Measurements from ENCODE around the gene ZNF783. TPM values are rescaled to one million over a fixed set of nuclear protein-coding genes. Genes with fewer than 3 reads are reported as not detected.

Gene ZNF783
- total and polyA plus RNA-seq, 8 donors = 11.5 to 21.9 (median 16.2) TPM

DNA sequence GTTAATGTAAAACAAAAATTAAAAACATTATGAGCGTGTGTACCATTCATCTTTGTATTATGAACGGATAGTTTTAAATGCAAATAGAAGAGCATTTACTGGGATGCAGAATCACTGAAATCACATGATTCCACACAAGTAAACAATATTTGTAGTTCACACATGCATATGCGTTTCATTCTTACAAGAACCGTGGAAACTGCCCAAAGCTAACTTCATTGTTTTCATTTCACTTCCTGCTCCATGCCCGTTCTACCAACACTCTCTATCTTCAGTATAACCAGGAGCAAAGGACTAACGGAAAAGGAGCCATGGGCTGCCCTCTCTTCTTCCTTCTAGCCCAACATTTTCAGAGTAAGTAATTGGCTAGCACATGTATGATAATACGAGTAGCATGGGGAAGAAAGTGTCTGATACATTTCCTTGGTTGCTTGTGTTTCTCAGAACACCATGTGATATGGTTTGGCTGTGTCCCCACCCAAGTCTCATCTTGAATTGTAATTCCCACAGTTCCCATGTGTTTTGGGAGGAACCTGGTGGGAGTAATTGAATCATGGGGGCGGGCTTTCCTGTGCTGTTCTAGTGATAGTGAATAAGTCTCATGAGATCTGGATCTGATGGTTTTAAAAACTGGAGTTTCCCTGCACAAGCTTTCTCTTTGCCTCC lies 38.8 kb downstream of the ZNF783 start:
- ATAC-seq = no peak
- H3K9me3 ChIP-seq = no peaks in the 10 kb centered on the region
- intact Hi-C loops (cut with DNase I) = no loop called here

DNA sequence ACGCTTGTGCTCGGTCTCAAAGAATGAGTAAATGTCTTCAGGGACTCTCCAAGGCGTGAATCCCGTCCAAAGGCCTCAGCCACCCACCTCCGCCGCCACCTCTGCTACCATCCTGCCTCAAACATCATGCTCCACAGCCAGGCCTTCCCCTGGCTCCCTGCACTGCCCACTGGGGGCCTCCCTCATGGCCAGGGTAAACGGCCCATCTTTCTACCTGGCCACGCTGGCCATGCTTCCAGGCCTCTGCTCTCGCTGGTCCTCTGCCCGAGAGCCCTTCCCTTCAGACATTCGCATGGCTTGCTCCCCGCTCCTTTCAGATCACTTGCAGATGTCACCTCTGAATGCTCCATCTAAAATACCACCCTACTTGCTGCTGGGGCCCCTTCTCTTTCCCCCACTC lies 40.2 kb downstream of the ZNF783 start:
- ATAC-seq (no peak), DNase-seq (no peak)
- TF ChIP-seq, protein P1, sequence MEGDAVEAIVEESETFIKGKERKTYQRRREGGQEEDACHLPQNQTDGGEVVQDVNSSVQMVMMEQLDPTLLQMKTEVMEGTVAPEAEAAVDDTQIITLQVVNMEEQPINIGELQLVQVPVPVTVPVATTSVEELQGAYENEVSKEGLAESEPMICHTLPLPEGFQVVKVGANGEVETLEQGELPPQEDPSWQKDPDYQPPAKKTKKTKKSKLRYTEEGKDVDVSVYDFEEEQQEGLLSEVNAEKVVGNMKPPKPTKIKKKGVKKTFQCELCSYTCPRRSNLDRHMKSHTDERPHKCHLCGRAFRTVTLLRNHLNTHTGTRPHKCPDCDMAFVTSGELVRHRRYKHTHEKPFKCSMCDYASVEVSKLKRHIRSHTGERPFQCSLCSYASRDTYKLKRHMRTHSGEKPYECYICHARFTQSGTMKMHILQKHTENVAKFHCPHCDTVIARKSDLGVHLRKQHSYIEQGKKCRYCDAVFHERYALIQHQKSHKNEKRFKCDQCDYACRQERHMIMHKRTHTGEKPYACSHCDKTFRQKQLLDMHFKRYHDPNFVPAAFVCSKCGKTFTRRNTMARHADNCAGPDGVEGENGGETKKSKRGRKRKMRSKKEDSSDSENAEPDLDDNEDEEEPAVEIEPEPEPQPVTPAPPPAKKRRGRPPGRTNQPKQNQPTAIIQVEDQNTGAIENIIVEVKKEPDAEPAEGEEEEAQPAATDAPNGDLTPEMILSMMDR (IDR thresholded peaks at IDR 0.05) = no peak
- intact Hi-C loops (cut with DNase I) = no loop called here
- no peaks in the 10 kb centered on the region for H3K4me1 ChIP-seq
- H3K27me3 ChIP-seq = no peaks in the 10 kb centered on the region
- H3K9me3 ChIP-seq = no peaks in the 10 kb centered on the region
- H3K36me3 ChIP-seq = no peaks in the 10 kb centered on the region
- H3K27ac ChIP-seq = no peak overlapping the region
- H3K4me3 ChIP-seq = no peak overlapping the region

More for the DNA sequence above, 38.8 kb downstream of the ZNF783 start:
- TF ChIP-seq, protein P1 (IDR thresholded peaks at IDR 0.05) = no peak
- Histone ChIP-seq H3K4me1 (no peaks in the 10 kb centered on the region), H3K27me3 (no peaks in the 10 kb centered on the region), H3K36me3 (no peaks in the 10 kb centered on the region), H3K27ac (no peak overlapping the region), H3K4me3 (no peak overlapping the region)
- DNase-seq = no peak

DNA sequence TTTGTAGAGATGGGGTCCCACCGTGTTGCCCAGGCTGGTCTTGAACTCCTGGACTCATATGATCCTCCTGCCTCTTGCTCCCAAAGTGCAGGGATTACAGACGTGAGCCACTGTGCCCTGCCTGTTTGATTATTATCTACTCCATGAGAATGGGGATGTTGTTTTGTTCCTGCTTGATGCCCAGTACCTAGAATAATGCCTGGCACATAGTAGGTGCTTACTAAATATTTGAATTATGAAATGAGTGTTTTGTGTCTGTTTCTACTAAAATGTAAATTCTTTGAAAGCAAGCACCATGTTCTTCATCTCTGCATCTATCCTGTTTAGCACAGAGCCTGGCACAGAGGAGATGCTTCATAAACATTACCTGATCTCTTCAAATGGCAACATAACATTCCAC lies 40.9 kb downstream of the ZNF783 start:
- intact Hi-C loops (cut with DNase I) = no loop called here
- DNase-seq (no peak), ATAC-seq (no peak)
- Histone ChIP-seq H3K27me3 (no peaks in the 10 kb centered on the region), H3K4me3 (no peak overlapping the region), H3K27ac (no peak overlapping the region), H3K36me3 (no peaks in the 10 kb centered on the region), H3K9me3 (no peaks in the 10 kb centered on the region), H3K4me1 (no peaks in the 10 kb centered on the region)
- TF ChIP-seq, protein P1 (IDR thresholded peaks at IDR 0.05) = no peak

DNA sequence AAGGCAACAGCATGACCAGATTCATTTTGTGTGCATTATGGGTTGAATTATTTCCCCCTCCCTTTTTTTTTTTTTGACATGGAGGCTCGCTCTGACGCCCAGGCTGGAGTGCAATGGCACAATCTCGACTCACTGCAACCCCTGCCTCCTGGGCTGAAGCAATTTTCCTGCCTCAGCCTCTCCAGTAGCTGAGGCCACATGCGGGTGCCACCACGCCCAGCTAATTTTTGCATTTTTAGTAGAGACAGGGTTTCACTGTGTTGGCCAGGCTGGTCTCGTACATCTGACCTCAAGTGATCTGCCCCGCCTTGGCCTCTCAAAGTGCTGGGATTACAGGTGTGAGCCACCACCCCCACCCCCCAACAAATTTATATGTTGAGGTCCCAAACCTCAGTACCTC lies 42.0 kb downstream of the ZNF783 start:
- Histone ChIP-seq H3K9me3 (no peaks in the 10 kb centered on the region), H3K4me3 (no peak overlapping the region), H3K27me3 (no peaks in the 10 kb centered on the region), H3K36me3 (no peaks in the 10 kb centered on the region), H3K27ac (no peak overlapping the region), H3K4me1 (no peaks in the 10 kb centered on the region)
- intact Hi-C loops (cut with DNase I) = no loop called here
- DNase-seq = no peak
- TF ChIP-seq, protein P1 (IDR thresholded peaks at IDR 0.05) = no peak
- ATAC-seq = no peak

DNA sequence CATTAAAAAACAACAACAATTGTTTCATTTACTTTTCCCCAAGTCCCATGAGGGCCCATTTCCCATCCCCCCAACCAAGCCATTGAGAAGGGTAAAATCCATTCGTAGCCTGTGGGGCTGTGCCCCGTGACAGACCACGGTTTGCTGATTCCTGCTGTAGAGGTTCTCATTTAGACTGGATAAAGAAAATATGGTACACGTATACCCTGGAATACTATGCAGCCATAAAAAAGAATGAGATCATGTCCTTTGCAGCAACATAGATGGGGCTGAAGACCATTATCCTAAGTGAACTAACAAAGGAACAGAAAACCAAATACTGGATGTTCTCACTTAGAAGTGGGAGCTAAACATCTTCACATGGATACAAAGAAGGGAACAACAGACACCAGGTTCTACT lies 44.9 kb downstream of the ZNF783 start:
- ATAC-seq (no peak), DNase-seq (no peak)
- H3K36me3 ChIP-seq = no peaks in the 10 kb centered on the region
- TF ChIP-seq, protein P1 (IDR thresholded peaks at IDR 0.05) = no peak
- intact Hi-C loops (cut with DNase I) = no loop called here
- no peaks in the 10 kb centered on the region for H3K4me1 ChIP-seq
- H3K27ac ChIP-seq = no peak overlapping the region
- no peaks in the 10 kb centered on the region for H3K9me3 ChIP-seq
- H3K27me3 ChIP-seq = no peaks in the 10 kb centered on the region
- H3K4me3 ChIP-seq = no peak overlapping the region
